HT1080 (cell line): ENCODE results near the gene SPRR5. TPM values are rescaled to one million over a fixed set of nuclear protein-coding genes. Genes with fewer than 3 reads are reported as not detected.

Source experiments
- DNase-seq: peaks from one replicate; pipeline ENCODE4 v3.0.0-alpha.2; 2015; ENCODE audit warnings: low read depth
- polyA plus RNA-seq, 2 experiments: library from polyadenylated mRNA; depleted of rRNA; stranded (reverse); fragments of >200 nt; gene quantifications; 2 replicates each; pipeline ENCODE4 v1.2.3, GENCODE V29; 2015
- total RNA-seq: library from RNA; depleted of rRNA; stranded (reverse); fragments of >200 nt; shearing (Covaris generic); gene quantifications from 2 replicates; pipeline ENCODE4 v1.2.3, GENCODE V29; 2014; rRNA removed

The SPRR5 gene, protein sequence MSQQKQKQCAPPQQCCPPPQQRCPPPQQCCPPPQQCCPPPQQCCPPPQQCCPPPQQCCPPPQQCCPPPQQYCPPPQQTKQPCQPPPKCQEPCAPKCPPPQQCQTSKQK
- total RNA-seq = not detected in 2 replicates
- polyA plus RNA-seq (2015; cell fraction: cytosol; rRNA removed) = not detected in 2 replicates
- polyA plus RNA-seq (2015; cell fraction: nucleus; rRNA removed) = not detected in 2 replicates

DNA sequence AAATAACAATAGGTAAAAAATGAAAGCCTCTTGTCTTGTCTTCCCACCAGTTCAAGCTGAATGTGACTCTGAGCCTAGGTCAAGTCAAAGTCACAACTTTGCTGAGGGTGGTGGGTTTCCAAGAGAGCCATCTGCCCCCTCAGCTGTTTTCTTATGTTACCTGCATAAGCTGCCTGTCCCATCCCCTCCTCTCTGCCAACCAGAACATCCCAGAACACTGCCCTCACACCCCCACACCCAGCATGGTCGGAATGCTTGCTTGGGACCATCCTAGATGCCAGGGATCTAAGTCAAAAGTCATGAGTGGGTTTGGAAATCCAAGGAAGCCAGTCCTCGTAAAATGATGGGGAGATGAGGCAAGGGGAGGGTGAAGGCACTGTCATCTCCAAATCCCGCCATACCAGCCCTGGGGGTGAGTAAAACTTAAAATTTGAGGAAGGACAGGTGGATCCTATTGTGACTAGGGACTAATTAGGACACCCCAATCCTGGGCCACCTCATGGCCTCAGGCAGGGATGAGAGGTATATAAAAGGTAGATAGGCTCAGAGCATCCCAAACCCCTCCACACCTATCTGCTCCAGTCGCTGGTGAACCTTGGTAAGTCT, at the start of gene SPRR5:
Gene SPRR5 (plus strand): TSS at position 556 of the 606 bp plus-strand sequence. CDS start 1,349 bp downstream, outside the sequence.
- DNase-seq = no peak

DNA sequence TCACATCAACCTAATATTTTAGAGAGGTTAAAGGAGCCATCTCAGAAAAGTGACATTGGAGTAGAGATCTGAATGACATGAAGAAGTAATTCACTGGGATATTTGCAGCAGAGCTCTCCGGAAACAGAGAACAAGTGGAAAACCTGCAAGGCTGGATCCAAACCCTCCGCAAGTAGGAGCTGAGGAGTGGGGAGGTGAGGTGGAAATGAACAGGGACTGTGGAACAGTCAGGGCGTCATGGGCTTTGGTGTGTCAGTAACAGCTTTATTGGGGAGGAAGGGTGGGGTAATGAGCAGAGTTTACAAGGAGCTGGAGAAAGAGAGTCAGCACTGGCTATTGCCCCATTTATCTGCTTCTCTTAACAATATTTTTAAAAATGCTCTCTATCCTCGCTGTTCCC, 48.0 kb upstream of the SPRR5 start:
- no peak for DNase-seq

DNA sequence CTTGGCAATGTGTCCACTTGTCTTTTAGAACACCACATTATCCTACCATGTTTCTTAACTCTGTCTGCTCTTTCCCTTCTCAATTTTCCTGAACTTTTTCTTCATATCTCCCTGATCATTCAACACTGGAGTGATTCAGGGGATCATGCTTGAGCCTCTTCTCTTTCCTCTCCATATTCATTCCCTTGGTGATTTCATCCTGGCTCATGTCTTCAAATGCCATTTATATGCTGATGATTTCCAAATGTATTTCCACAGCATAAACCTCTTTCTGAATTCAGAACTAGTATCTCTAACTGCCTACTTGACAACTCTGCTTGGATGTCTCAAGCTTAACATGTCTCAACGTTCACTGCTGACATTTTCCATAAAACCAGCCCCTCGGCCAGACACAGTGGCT, 47.1 kb upstream of the SPRR5 start:
- no peak for DNase-seq

DNA sequence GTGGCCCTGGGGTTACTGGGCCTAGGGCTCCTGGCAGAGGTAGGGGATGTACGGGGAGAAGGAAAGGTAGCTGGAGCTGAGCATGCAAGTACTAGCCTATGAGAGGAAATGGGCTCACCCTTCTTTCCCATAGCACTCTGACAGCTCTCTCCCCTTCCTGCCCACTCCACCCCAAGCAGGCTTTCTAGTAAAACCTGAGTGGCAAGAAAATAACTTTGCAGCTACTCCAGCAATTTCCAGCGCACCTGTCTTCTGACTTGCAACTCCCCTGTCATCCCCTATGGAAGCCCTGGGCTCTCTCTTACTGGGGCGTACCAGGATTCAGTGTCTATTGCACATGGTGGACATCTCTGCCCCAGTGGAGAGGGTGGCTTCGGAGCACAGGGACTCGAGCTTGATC, 45.4 kb upstream of the SPRR5 start:
- no peak for DNase-seq

- DNase-seq = no peak
These were observed 44.4 kb upstream of the SPRR5 start for GRCh38 chr1:152902636-152903035.

- no peak for DNase-seq
These were observed 42.1 kb upstream of the SPRR5 start for GRCh38 chr1:152904688-152905440.

- peak; percentile 96 for DNase-seq
These were observed 40.9 kb upstream of the SPRR5 start for GRCh38 chr1:152906023-152906565.

DNA sequence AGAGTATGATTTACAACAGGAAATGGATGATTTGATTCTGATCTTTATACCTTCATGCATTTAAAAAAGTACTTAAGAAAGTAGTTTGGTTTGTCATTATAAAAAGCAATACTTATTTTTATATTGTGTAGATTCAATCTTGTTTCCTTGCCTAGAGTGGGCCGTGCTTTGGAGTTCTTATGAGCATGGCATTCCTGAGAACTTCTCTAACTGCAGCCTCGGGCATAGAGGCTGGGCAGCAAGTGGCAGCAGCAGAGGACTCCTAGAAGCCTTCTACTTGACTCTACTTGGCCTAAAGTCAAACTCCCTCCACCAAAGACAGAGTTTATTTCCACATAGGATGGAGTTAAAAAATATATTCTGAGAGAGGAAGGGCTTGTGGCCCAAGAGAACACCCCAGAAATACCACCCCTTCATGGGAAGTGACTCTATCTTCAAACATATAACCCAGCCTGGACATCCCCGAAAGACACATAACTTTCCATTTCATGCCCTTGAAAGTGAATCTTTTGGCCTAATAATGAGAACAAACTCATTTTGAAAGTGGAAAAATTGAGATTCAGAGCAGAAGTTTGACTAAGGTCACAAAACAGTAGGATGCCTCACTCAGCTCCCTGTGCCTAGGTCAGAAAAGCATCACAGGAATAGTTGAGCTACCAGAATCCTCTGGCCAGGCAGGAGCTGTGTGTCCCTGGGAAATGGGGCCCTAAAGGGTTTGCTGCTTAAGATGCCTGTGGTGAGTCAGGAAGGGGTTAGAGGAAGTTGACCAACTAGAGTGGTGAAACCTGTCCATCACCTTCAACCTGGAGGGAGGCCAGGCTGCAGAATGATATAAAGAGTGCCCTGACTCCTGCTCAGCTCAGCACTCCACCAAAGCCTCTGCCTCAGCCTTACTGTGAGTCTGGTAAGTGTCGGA, 39.1 kb upstream of the SPRR5 start, which contains the start of gene IVL:
Gene IVL (plus strand): TSS at position 861 of the 916 bp plus-strand sequence. CDS start 1,252 bp downstream, outside the sequence.
- DNase-seq = peak; percentile 75

GRCh38 chr1:152909206-152909605, 37.8 kb upstream of the SPRR5 start:
- no peak for DNase-seq

- DNase-seq = no peak
These were observed 34.5 kb upstream of the SPRR5 start for GRCh38 chr1:152912471-152912870.

DNA sequence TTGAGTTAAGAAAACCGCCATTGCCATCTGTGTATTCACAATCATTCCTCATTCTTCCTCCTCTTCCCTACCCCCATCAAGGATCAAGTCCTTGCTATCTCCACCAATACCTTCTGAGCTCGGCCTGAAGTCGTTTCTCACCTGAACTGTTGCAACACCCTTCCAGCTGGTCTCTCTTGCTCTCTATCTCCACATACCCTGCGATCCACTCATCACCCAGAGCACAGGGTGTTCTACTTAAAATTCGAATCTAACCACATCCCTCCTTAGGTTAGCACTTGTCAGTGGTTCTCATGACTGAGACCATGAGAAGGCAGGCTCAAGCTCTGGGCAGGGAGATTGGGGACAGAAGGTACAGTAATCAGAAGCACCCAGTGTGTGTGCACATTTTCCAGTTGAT, 34.1 kb upstream of the SPRR5 start:
- no peak for DNase-seq

- peak; percentile 37 for DNase-seq
These were observed 29.2 kb upstream of the SPRR5 start for GRCh38 chr1:152917794-152918193.

GRCh38 chr1:152919071-152919470, 27.9 kb upstream of the SPRR5 start:
- no peak for DNase-seq

- no peak for DNase-seq
These were observed 22.8 kb upstream of the SPRR5 start for GRCh38 chr1:152924191-152924590.

GRCh38 chr1:152926091-152926490, 20.9 kb upstream of the SPRR5 start:
- peak; percentile 38 for DNase-seq

DNA sequence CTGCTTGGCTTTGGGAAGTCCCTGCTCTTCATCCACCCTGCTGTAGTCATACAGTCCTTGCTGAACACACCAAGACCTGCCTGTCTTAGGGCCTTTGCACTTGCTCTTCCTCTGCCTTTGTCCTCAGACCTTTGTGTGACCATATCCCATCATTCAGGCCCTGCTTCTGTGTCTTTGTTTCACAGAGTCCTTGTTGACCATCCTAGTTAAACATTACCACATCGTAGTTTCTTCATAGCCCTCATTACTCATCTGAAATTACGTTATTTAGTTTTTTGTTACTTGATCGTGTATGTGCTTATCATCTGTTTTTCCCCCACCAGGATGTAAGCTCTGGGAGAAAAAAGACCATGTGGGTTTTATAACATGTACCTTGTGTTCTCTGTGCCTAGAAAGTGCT, 18.3 kb upstream of the SPRR5 start:
- no peak for DNase-seq

GRCh38 chr1:152932170-152932811, 14.7 kb upstream of the SPRR5 start:
- DNase-seq = no peak

DNA sequence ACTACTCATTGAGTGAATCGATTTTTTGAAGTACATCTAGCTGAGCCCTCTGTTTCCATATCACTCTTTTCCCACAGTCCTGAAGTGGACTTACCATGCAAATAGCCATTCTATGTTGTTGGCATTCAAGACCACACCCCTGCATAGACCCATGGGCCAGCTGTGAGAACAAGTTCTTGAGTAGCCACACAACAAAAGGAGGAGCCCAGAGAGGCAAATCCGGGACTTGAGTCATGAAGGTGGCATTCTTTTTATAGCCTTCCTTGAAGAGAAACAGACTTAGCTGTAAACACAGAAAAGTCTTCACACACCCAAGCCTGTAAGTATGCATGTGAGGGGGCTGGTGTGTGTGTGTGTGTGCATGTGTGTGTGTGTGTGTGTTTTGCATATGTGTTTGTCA, 13.8 kb upstream of the SPRR5 start:
- DNase-seq = no peak

DNA sequence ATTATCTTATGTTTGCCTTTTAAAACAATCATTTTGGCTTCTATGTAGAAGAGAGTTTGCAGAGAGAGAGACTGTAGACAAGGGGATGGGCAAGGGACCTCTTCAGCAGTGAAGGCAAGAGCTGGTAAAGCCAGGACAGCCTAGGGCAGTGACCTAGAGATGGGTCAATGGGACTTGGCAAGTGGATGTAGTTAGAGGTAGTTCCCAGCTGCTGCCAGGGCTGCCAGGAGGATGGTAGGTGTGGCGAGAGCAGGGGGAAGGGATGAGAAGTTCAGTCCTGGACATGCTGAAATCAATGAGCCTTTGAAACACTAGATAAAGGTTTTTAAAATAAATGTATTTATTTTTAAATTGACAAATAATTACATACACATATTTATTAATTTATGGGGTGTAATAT, 6.4 kb upstream of the SPRR5 start:
- no peak for DNase-seq

GRCh38 chr1:152941037-152941711, 5.8 kb upstream of the SPRR5 start:
- DNase-seq = no peak
